Measurements from ENCODE around the gene TAS2R4. TPM values are rescaled to one million over a fixed set of nuclear protein-coding genes. Genes with fewer than 3 reads are reported as not detected.

TAS2R4 gene, protein sequence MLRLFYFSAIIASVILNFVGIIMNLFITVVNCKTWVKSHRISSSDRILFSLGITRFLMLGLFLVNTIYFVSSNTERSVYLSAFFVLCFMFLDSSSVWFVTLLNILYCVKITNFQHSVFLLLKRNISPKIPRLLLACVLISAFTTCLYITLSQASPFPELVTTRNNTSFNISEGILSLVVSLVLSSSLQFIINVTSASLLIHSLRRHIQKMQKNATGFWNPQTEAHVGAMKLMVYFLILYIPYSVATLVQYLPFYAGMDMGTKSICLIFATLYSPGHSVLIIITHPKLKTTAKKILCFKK
- total RNA-seq = 1 to 10 TPM; 1.6 to 4.5 TPM
- polyA plus RNA-seq = under 1 TPM in 1 of 2 donors, not detected in 1; 0.15 TPM
- long read RNA-seq, donor 1 = 0 reads
- long read RNA-seq, donor 2 = 0 reads

GRCh38 chr7:141776374-141776773 is at the start of gene TAS2R4:
Gene TAS2R4 (plus strand): TSS chr7:141776674. CDS start chr7:141778489, 1,815 bp downstream.
- intact Hi-C loops (cut with DNase I) = no loop called here
- DNase-seq = no peak
- WGBS, 2 donors = 95 to 96% methylated on average over 1 of the region's 1 CpG
- no peak within 1 kb of the TSS for H3K27ac ChIP-seq (ENCODE audit: low read depth in 1 of 2, low read length in 2 of 2)
- H3K9me3 ChIP-seq (ENCODE audit: control insufficient read depth, low read length) = no peaks in the 10 kb centered on the region
- no peak for ATAC-seq (ENCODE audit: low FRiP score)
- no peaks in the 10 kb centered on the region for H3K27me3 ChIP-seq (ENCODE audit: control insufficient read depth in 1 of 2, insufficient read depth in 2 of 2, low read length in 1 of 2)
- no peaks in the 10 kb centered on the region for H3K4me1 ChIP-seq (ENCODE audit: control insufficient read depth in 1 of 2, insufficient read depth in 2 of 2, low read length in 2 of 2)
- H3K36me3 ChIP-seq (ENCODE audit: control insufficient read depth in 1 of 2, insufficient read depth in 2 of 2, low read length in 1 of 2) = peaks cover 0 to 3% of the 10 kb centered on the region in 2 donors
- no peak within 1 kb of the TSS for H3K4me3 ChIP-seq (ENCODE audit: low read length in 2 of 2)

GRCh38 chr7:141729020-141729419 is 47.5 kb upstream of the TAS2R4 start:
- no peak for ATAC-seq (ENCODE audit: low FRiP score)
- H3K27ac ChIP-seq (ENCODE audit: low read depth in 1 of 2, low read length in 2 of 2) = no peak overlapping the region
- peaks cover 0 to 2% of the 10 kb centered on the region in 2 donors for H3K4me1 ChIP-seq (ENCODE audit: control insufficient read depth in 1 of 2, insufficient read depth in 2 of 2, low read length in 2 of 2)
- no peak overlapping the region for H3K4me3 ChIP-seq (ENCODE audit: low read length in 2 of 2)
- no peak for DNase-seq
- intact Hi-C loops (cut with DNase I) = no loop called here
- H3K9me3 ChIP-seq (ENCODE audit: control insufficient read depth, low read length) = no peaks in the 10 kb centered on the region
- peaks cover 0 to 1% of the 10 kb centered on the region in 2 donors for H3K36me3 ChIP-seq (ENCODE audit: control insufficient read depth in 1 of 2, insufficient read depth in 2 of 2, low read length in 1 of 2)
- H3K27me3 ChIP-seq (ENCODE audit: control insufficient read depth in 1 of 2, insufficient read depth in 2 of 2, low read length in 1 of 2) = no peaks in the 10 kb centered on the region
- WGBS, 2 donors = 93 to 95% methylated on average over 1 of the region's 1 CpG

DNA sequence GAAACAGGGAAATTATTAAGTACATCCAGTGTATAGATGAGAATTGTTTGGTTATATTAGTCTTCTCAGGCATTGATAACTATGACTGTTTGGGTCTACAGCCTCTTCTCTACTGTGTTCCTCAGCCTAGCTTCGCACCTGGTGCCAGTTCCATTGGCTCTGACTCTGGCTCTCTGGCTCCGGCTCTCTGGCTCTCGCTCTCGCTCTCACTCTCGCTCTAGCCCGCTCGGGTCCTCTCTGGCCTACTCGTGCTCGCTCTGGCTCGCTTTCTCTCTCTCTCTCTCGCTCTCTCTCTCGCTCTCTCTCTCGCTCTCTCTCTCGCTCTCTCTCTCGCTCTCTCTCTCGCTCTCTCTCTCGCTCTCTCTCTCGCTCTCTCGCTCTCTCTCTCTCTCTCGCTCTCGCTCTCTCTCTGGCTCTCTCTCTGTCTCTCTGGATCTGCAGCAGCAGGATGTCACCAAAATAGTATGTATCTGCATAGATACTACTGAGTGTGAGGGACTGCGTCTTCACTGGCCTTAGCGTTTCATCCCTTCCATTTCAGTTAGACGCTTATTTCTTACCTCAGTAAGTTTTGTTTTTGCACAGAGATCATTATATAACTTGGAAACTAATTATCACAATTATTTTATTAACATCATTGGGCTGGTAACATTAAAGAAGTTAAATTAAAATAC is 44.9 kb upstream of the TAS2R4 start:
- H3K4me1 ChIP-seq (ENCODE audit: control insufficient read depth in 1 of 2, insufficient read depth in 2 of 2, low read length in 2 of 2) = peaks cover 0 to 2% of the 10 kb centered on the region in 2 donors
- no peaks in the 10 kb centered on the region for H3K36me3 ChIP-seq (ENCODE audit: control insufficient read depth in 1 of 2, insufficient read depth in 2 of 2, low read length in 1 of 2)
- no peaks in the 10 kb centered on the region for H3K27me3 ChIP-seq (ENCODE audit: control insufficient read depth in 1 of 2, insufficient read depth in 2 of 2, low read length in 1 of 2)
- no peaks in the 10 kb centered on the region for H3K9me3 ChIP-seq (ENCODE audit: control insufficient read depth, low read length)
- DNase-seq (no peak), ATAC-seq (ENCODE audit: low FRiP score) (no peak)
- H3K4me3 ChIP-seq (ENCODE audit: low read length in 2 of 2) = no peak overlapping the region
- 77 to 82% methylated on average over 22 to 24 of the region's 24 CpGs for whole genome bisulfite sequencing, 2 donors
- H3K27ac ChIP-seq (ENCODE audit: low read depth in 1 of 2, low read length in 2 of 2) = no peak overlapping the region
- intact Hi-C loops (cut with DNase I) = loop anchor here in 1 of 2 donors (10.0 kb wide), 2 partner anchors 177 to 717 kb away; partner anchors contain the start of genes AGK and MRPS33

DNA sequence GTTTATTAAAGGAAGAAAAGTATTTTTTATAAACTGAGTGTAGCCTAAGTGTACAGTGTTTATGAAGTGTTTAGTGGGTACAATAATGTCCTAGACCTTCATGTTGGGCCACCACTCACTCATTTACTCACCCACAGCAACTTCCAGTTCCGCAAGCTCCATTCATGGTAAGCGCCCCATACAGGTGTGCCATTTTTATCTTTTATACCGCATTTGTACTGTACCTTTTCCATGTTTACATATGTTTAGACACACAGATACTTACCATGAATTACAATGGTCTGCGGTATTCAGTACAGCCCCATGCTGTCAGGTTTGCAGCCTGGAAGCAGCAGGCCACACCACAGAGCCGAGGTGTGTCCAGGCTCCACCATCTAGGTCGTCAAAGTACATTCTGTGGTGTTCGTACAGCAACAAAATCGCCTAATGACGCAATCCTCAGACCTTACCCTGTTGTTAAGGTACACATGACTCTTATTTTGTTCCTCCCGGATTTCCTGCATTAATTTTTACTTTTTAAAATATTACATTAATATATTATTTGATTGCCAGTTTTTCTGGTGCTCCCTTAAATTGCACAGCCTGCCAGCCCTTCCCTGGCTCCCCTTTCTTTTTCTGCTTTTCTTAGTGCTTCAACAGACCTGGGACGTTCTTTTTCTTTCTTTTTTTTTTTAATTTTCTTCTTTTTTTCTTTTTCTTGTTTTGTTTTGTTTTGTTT is 39.2 kb upstream of the TAS2R4 start:
- intact Hi-C loops (cut with DNase I) = loop anchor here (5.0 to 10.0 kb wide), 4 partner anchors 35 to 722 kb away; partner anchors contain the start of genes AGK (in 1 of the 2), DENND11 (in 1 of the 2) and MRPS33 (in 1 of the 2)
- DNase-seq = no peak
- H3K9me3 ChIP-seq (ENCODE audit: control insufficient read depth, low read length) = no peaks in the 10 kb centered on the region
- peaks cover 0 to 4% of the 10 kb centered on the region in 2 donors for H3K36me3 ChIP-seq (ENCODE audit: control insufficient read depth in 1 of 2, insufficient read depth in 2 of 2, low read length in 1 of 2)
- H3K27me3 ChIP-seq (ENCODE audit: control insufficient read depth in 1 of 2, insufficient read depth in 2 of 2, low read length in 1 of 2) = no peaks in the 10 kb centered on the region
- 70 to 71% methylated on average over 11 of the region's 11 CpGs for WGBS, 2 donors
- H3K27ac ChIP-seq (ENCODE audit: low read depth in 1 of 2, low read length in 2 of 2) = peak overlapping the region in 1 of 2 donors; percentile 10
- peak overlapping the region; percentile 31 to 49 for H3K4me3 ChIP-seq (ENCODE audit: low read length in 2 of 2)
- H3K4me1 ChIP-seq (ENCODE audit: control insufficient read depth in 1 of 2, insufficient read depth in 2 of 2, low read length in 2 of 2) = peaks cover 0 to 2% of the 10 kb centered on the region in 2 donors
- no peak for ATAC-seq (ENCODE audit: low FRiP score)

DNA sequence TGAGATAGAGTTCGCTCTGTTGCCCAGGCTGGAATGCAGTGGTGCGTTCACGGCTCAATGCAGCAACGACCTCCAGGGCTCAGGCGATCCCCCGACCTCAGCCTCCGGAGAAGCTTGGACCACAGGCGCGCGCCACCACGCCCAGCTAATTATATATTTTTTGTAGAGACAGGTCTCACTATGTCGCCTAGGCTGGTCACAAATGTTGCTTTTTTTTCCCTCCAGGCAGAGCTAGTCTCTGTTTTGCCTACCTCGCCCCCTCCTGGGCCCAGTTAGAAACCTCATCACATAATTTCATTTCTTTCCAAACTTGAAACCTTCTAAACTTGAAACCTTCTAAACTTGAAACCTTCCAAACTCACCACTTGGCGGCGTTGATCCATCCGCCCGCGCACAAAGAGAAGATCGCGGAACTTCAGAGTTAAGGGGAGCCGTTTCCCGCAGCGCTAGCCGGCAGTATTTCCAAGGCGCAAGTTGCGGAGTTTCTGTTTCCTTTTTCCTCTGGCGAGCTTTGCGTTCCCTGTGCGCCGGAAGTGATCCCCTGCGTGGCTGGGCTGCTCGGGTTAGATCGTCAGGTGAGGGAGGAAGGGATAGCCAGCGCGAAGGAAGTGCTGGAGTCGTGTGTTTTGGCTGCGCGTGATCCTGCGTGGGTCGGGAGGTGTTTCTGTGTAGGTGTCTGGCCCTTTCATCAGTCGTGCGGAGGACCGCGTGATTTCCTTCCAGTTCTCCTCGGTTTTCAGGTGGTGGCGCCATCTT is 38.5 kb upstream of the TAS2R4 start, which contains the start of gene SSBP1:
SSBP1 (plus strand) TSS at position 523 of the 756 bp plus-strand sequence. CDS start 809 bp downstream, outside the sequence.
- H3K4me3 ChIP-seq (ENCODE audit: low read length in 2 of 2) = peak within 1 kb of the TSS; percentile 51 to 74
- 1% methylated on average over 46 of the region's 46 CpGs for WGBS, 2 donors
- no peaks in the 10 kb centered on the region for H3K27me3 ChIP-seq (ENCODE audit: control insufficient read depth in 1 of 2, insufficient read depth in 2 of 2, low read length in 1 of 2)
- no peaks in the 10 kb centered on the region for H3K9me3 ChIP-seq (ENCODE audit: control insufficient read depth, low read length)
- peak; percentile 93 to 94 for DNase-seq
- intact Hi-C loops (cut with DNase I) = loop anchor here (2.0 to 10.0 kb wide), 6 partner anchors 35 to 723 kb away; partner anchors contain the start of genes AGK (in 2 of the 2), DENND11 (in 2 of the 2) and MRPS33 (in 1 of the 2)
- peaks cover 0 to 2% of the 10 kb centered on the region in 2 donors for H3K4me1 ChIP-seq (ENCODE audit: control insufficient read depth in 1 of 2, insufficient read depth in 2 of 2, low read length in 2 of 2)
- ATAC-seq (ENCODE audit: low FRiP score) = peak; percentile 97
- H3K36me3 ChIP-seq (ENCODE audit: control insufficient read depth in 1 of 2, insufficient read depth in 2 of 2, low read length in 1 of 2) = peaks cover 0 to 4% of the 10 kb centered on the region in 2 donors
- H3K27ac ChIP-seq (ENCODE audit: low read depth in 1 of 2, low read length in 2 of 2) = peak within 1 kb of the TSS; percentile 19 to 43

DNA sequence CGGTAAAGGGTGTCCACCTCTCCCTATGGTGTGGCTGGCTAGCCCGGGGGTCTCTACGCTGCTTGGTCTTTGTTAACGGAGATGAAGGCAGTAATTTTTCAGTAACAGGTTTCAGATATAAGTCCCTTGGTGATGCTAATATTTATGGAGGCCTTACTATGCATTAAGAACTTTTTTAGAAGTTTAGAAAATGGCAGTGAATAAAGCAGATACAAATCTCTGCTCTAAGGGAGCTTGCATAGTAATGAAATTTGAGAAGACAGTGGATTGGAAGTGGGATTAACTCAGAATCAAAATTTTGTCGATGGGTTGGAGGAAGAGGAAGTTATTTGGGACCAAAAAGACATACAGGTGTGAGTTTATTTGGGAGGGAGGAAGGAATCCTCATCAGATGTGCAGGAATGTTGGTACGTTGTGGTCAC is 37.9 kb upstream of the TAS2R4 start:
- Histone ChIP-seq H3K9me3 (ENCODE audit: control insufficient read depth, low read length) (no peaks in the 10 kb centered on the region), H3K27me3 (ENCODE audit: control insufficient read depth in 1 of 2, insufficient read depth in 2 of 2, low read length in 1 of 2) (no peaks in the 10 kb centered on the region), H3K36me3 (ENCODE audit: control insufficient read depth in 1 of 2, insufficient read depth in 2 of 2, low read length in 1 of 2) (peaks cover 0 to 4% of the 10 kb centered on the region in 2 donors), H3K4me1 (ENCODE audit: control insufficient read depth in 1 of 2, insufficient read depth in 2 of 2, low read length in 2 of 2) (peaks cover 0 to 2% of the 10 kb centered on the region in 2 donors), H3K27ac (ENCODE audit: low read depth in 1 of 2, low read length in 2 of 2) (peak overlapping the region; percentile 5 to 34), H3K4me3 (ENCODE audit: low read length in 2 of 2) (peak overlapping the region; percentile 51 to 74)
- intact Hi-C loops (cut with DNase I) = loop anchor here (2.0 to 10.0 kb wide), 6 partner anchors 36 to 724 kb away; partner anchors contain the start of genes AGK (in 2 of the 2), DENND11 (in 2 of the 2) and MRPS33 (in 1 of the 2)
- ATAC-seq (ENCODE audit: low FRiP score) (no peak), DNase-seq (no peak)
- 2% methylated on average over 6 of the region's 6 CpGs for WGBS, 2 donors

- intact Hi-C loops (cut with DNase I) = loop anchor here (2.0 to 10.0 kb wide), 6 partner anchors 36 to 724 kb away; partner anchors contain the start of genes AGK (in 2 of the 2), DENND11 (in 2 of the 2) and MRPS33 (in 1 of the 2)
- Histone ChIP-seq H3K27ac (ENCODE audit: low read depth in 1 of 2, low read length in 2 of 2) (no peak overlapping the region), H3K4me1 (ENCODE audit: control insufficient read depth in 1 of 2, insufficient read depth in 2 of 2, low read length in 2 of 2) (peaks cover 0 to 2% of the 10 kb centered on the region in 2 donors), H3K27me3 (ENCODE audit: control insufficient read depth in 1 of 2, insufficient read depth in 2 of 2, low read length in 1 of 2) (no peaks in the 10 kb centered on the region), H3K9me3 (ENCODE audit: control insufficient read depth, low read length) (no peaks in the 10 kb centered on the region), H3K4me3 (ENCODE audit: low read length in 2 of 2) (no peak overlapping the region), H3K36me3 (ENCODE audit: control insufficient read depth in 1 of 2, insufficient read depth in 2 of 2, low read length in 1 of 2) (peaks cover 0 to 4% of the 10 kb centered on the region in 2 donors)
- no peak for ATAC-seq (ENCODE audit: low FRiP score)
- no peak for DNase-seq
- WGBS, 2 donors = 63 to 65% methylated on average over 3 of the region's 3 CpGs
Measured at GRCh38 chr7:141739250-141739649, 37.2 kb upstream of the TAS2R4 start.

All from aorta (tissue), 5 donors.